Adrenal gland (tissue), 5 donors: ENCODE measurements around the gene FUT8.

Experiments
- CTCF ChIP-seq, 6 experiments: fragments of 450-650 bp in 4 of 6; fragments of 200-600 bp in 2 of 6; sonication (generic) in 1 of 6; IDR thresholded peaks; 1 replicate in 5 of 6; 2 replicates in 1 of 6; pipeline versions ENCODE4 v1.5.1 to v1.8.0; 2016 to 2021; ENCODE audit warnings: antibody characterized with exemption in 6 of 6, mild to moderate bottlenecking in 2 of 6, moderate library complexity in 1 of 6
- POLR2A ChIP-seq, 2 donors: fragments of 450-650 bp; IDR thresholded peaks; one replicate each; pipeline ENCODE4 v1.6.1; 2017; ENCODE audit warnings: antibody characterized with exemption in 2 of 2, mild to moderate bottlenecking in 2 of 2, moderate library complexity in 1 of 2
- donor health status: DM: no; HTN: no; CAD: no.

- no peak for TF ChIP-seq CTCF (IDR thresholded peaks at IDR 0.05)
- no peak for TF ChIP-seq POLR2A (IDR thresholded peaks at IDR 0.05)
These were observed 363.8 kb downstream of the FUT8 start for GRCh38 chr14:65776193-65776852.
